Measurements from ENCODE around the gene PIEZO2. TPM values are rescaled to one million over a fixed set of nuclear protein-coding genes. Genes with fewer than 3 reads are reported as not detected.

Gene PIEZO2
- total RNA-seq, 6 donors from 2014 or later = 6.5 to 37.7 (median 7.8) TPM

GRCh38 chr18:10732990-10733389 is 416.4 kb downstream of the PIEZO2 start:
- H3K4me1 ChIP-seq = no peaks in the 10 kb centered on the region
- WGBS, 2 donors = 49% methylated on average over 4 of the region's 4 CpGs
- no peaks in the 10 kb centered on the region for H3K27me3 ChIP-seq
- DNase-seq (no peak), ATAC-seq (ENCODE audit: low FRiP score in 2 of 2) (no peak)
- H3K36me3 ChIP-seq = no peaks in the 10 kb centered on the region
- no peak overlapping the region for H3K4me3 ChIP-seq
- H3K9me3 ChIP-seq = no peaks in the 10 kb centered on the region
- TF ChIP-seq CTCF (IDR thresholded peaks at IDR 0.05) (no peak), POLR2AphosphoS5 (IDR thresholded peaks at IDR 0.05) (no peak)
- H3K27ac ChIP-seq = no peak overlapping the region

GRCh38 chr18:10727477-10727876 is 421.9 kb downstream of the PIEZO2 start:
- no peak overlapping the region for H3K27ac ChIP-seq
- TF ChIP-seq EP300 (IDR thresholded peaks at IDR 0.05) (no peak), POLR2AphosphoS5 (IDR thresholded peaks at IDR 0.05) (no peak), CTCF (IDR thresholded peaks at IDR 0.05) (no peak), POLR2A (IDR thresholded peaks at IDR 0.05) (no peak)
- no peak overlapping the region for H3K4me3 ChIP-seq
- H3K4me1 ChIP-seq = peaks cover 0 to 5% (median 0%) of the 10 kb centered on the region in 4 donors
- ATAC-seq (ENCODE audit: low FRiP score in 2 of 2) (no peak), DNase-seq (no peak)
- H3K9me3 ChIP-seq = no peaks in the 10 kb centered on the region
- H3K27me3 ChIP-seq = no peaks in the 10 kb centered on the region
- WGBS, 2 donors = 89 to 91% methylated on average over 3 of the region's 3 CpGs
- H3K36me3 ChIP-seq = no peaks in the 10 kb centered on the region

GRCh38 chr18:10726198-10727068 is 422.9 kb downstream of the PIEZO2 start:
- DNase-seq = peak in 1 of 2 donors; percentile 83
- WGBS, 2 donors = 51 to 57% methylated on average over 17 to 42 of the region's 67 CpGs
- no peaks in the 10 kb centered on the region for H3K27me3 ChIP-seq
- H3K27ac ChIP-seq = no peak overlapping the region
- no peaks in the 10 kb centered on the region for H3K36me3 ChIP-seq
- H3K9me3 ChIP-seq = no peaks in the 10 kb centered on the region
- H3K4me1 ChIP-seq = peaks cover 0 to 5% (median 0%) of the 10 kb centered on the region in 4 donors
- TF ChIP-seq POLR2AphosphoS5 (IDR thresholded peaks at IDR 0.05) = no peak
- TF ChIP-seq POLR2A (IDR thresholded peaks at IDR 0.05) = no peak
- no peak for TF ChIP-seq CTCF (IDR thresholded peaks at IDR 0.05)
- no peak for TF ChIP-seq EP300 (IDR thresholded peaks at IDR 0.05)
- ATAC-seq (ENCODE audit: low FRiP score in 2 of 2) = peak in 1 of 2 donors; percentile 31
- H3K4me3 ChIP-seq = peak overlapping the region in 3 of 4 donors; percentile 20 to 31 (median 24)

GRCh38 chr18:10724666-10725065 is 424.7 kb downstream of the PIEZO2 start:
- DNase-seq = peak in 1 of 2 donors; percentile 80
- 93% methylated on average over 18 of the region's 18 CpGs; no CpG with 5 or more reads in 1 of the 2 donors for WGBS, 2 donors
- Histone ChIP-seq H3K9me3 (no peaks in the 10 kb centered on the region), H3K36me3 (no peaks in the 10 kb centered on the region), H3K27me3 (no peaks in the 10 kb centered on the region), H3K4me3 (no peak overlapping the region), H3K27ac (no peak overlapping the region), H3K4me1 (peaks cover 0 to 5% (median 0%) of the 10 kb centered on the region in 4 donors)
- TF ChIP-seq POLR2AphosphoS5 (IDR thresholded peaks at IDR 0.05) = no peak
- no peak for TF ChIP-seq POLR2A (IDR thresholded peaks at IDR 0.05)
- TF ChIP-seq CTCF (IDR thresholded peaks at IDR 0.05) = no peak
- no peak for TF ChIP-seq EP300 (IDR thresholded peaks at IDR 0.05)
- peak in 1 of 2 donors; percentile 19 for ATAC-seq (ENCODE audit: low FRiP score in 2 of 2)

Data from upper lobe of left lung (tissue), 6 donors.